WTC11 (cell line): ENCODE results near the gene UTP4. TPM values are rescaled to one million over a fixed set of nuclear protein-coding genes. Genes with fewer than 3 reads are reported as not detected.

Source experiments
- ATAC-seq: fragments of 200-7000 bp; cut with Tn5 transposase; 2 replicates; pipeline ENCODE4 v1.10.0; 2021; ENCODE audit warnings: mild to moderate bottlenecking, moderate library complexity
- CTCF ChIA-PET: fragments of 300-600 bp; sonication (Branson Sonifier 250); formaldehyde crosslinking; loops from one replicate; lab custom pipeline; 2021; ENCODE audit warnings: antibody characterized with exemption; lab: Charles Lee
- POLR2A ChIA-PET: fragments of 350-600 bp; sonication (Branson Sonifier 250); formaldehyde crosslinking; loops from one replicate; lab custom pipeline; 2021; ENCODE audit warnings: antibody characterized with exemption; lab: Charles Lee
- DNase-seq: peaks from one replicate; pipeline ENCODE4 v3.0.0; 2021; ENCODE audit warnings: low spot score
- H3K27ac Mint-ChIP-seq: 2 replicates; pipeline ENCODE4 v1.8.0; 2021; ENCODE audit warnings: mixed read lengths
- H3K27me3 Mint-ChIP-seq: 2 replicates; pipeline ENCODE4 v1.8.0; 2021; ENCODE audit warnings: low read depth, mild to moderate bottlenecking, moderate library complexity, mixed read lengths
- H3K36me3 Mint-ChIP-seq: 2 replicates; pipeline ENCODE4 v1.8.0; 2021; ENCODE audit warnings: mixed read lengths
- H3K4me1 Mint-ChIP-seq: 2 replicates; pipeline ENCODE4 v1.8.0; 2022; ENCODE audit warnings: mixed read lengths
- H3K4me3 Mint-ChIP-seq: 2 replicates; pipeline ENCODE4 v1.8.0; 2021; ENCODE audit warnings: mild to moderate bottlenecking, moderate library complexity, mixed read lengths
- H3K9me3 Mint-ChIP-seq: 2 replicates; pipeline ENCODE4 v1.8.0; 2021; ENCODE audit warnings: mixed read lengths
- ARID4B ChIP-seq: sonication (generic); formaldehyde crosslinking; IDR thresholded peaks from 2 replicates; pipeline ENCODE4 v1.8.0; 2023; ENCODE audit warnings: missing genetic modification reagents, mild to moderate bottlenecking, borderline replicate concordance
- CDX4 ChIP-seq: fragments of 250-450 bp; sonication (Bioruptor Pico); IDR thresholded peaks from 2 replicates; pipeline ENCODE4 v1.9.0; 2021; ENCODE audit warnings: moderate library complexity, mild to moderate bottlenecking, inconsistent platforms, borderline replicate concordance
- FOXJ3 ChIP-seq: sonication (generic); formaldehyde crosslinking; IDR thresholded peaks from 2 replicates; pipeline ENCODE4 v1.9.0; 2021; ENCODE audit warnings: missing genetic modification reagents, mild to moderate bottlenecking, borderline replicate concordance
- FOXK1 ChIP-seq: sonication (generic); formaldehyde crosslinking; IDR thresholded peaks from 2 replicates; pipeline ENCODE4 v1.8.0; 2022; ENCODE audit warnings: mild to moderate bottlenecking, moderate library complexity, missing genetic modification reagents
- GABPB1 ChIP-seq: sonication (generic); formaldehyde crosslinking; IDR thresholded peaks from 2 replicates; pipeline ENCODE4 v1.8.1; 2023; ENCODE audit warnings: mild to moderate bottlenecking, missing genetic modification reagents
- JAZF1 ChIP-seq: fragments of 250-450 bp; sonication (Bioruptor Pico); IDR thresholded peaks from 2 replicates; pipeline ENCODE4 v1.9.0; 2021; ENCODE audit warnings: moderate library complexity, mild to moderate bottlenecking, inconsistent platforms
- NFE2L1 ChIP-seq: sonication (generic); formaldehyde crosslinking; IDR thresholded peaks from 2 replicates; pipeline ENCODE4 v1.8.1; 2023; ENCODE audit warnings: missing genetic modification reagents
- PREB ChIP-seq: sonication (generic); formaldehyde crosslinking; IDR thresholded peaks from 2 replicates; pipeline ENCODE4 v1.8.1; 2022; ENCODE audit warnings: mild to moderate bottlenecking, missing genetic modification reagents, moderate library complexity, borderline replicate concordance
- ZBTB21 ChIP-seq: sonication (generic); formaldehyde crosslinking; IDR thresholded peaks from 2 replicates; pipeline ENCODE4 v1.8.1; 2023; ENCODE audit warnings: mild to moderate bottlenecking, missing genetic modification reagents, borderline replicate concordance
- ZNF263 ChIP-seq: sonication (generic); formaldehyde crosslinking; IDR thresholded peaks from 2 replicates; pipeline ENCODE4 v1.8.1; 2022; ENCODE audit warnings: low read depth, mild to moderate bottlenecking, moderate library complexity, missing genetic modification reagents
- ZNF281 ChIP-seq: sonication (generic); formaldehyde crosslinking; IDR thresholded peaks from 2 replicates; pipeline ENCODE4 v1.8.0; 2023; ENCODE audit warnings: mild to moderate bottlenecking, missing genetic modification reagents
- ZNF423 ChIP-seq: fragments of 250-450 bp; sonication (Bioruptor Pico); IDR thresholded peaks from 2 replicates; pipeline ENCODE4 v2.1.2; 2022; ENCODE audit warnings: mild to moderate bottlenecking, moderate library complexity
- ZNF532 ChIP-seq: fragments of 250-450 bp; sonication (Bioruptor Pico); IDR thresholded peaks from 2 replicates; pipeline ENCODE4 v1.9.0; 2021; ENCODE audit warnings: mild to moderate bottlenecking, borderline replicate concordance
- ZNF671 ChIP-seq: fragments of 250-450 bp; sonication (Bioruptor Pico); IDR thresholded peaks from 2 replicates; pipeline ENCODE4 v1.8.0; 2021; ENCODE audit warnings: mild to moderate bottlenecking
- ZSCAN18 ChIP-seq: fragments of 250-450 bp; sonication (Bioruptor Pico); IDR thresholded peaks from 2 replicates; pipeline ENCODE4 v2.1.2; 2022; ENCODE audit warnings: mild to moderate bottlenecking, moderate library complexity
- total RNA-seq: library from RNA; stranded (reverse); gene quantifications from 3 replicates; pipeline ENCODE4 v1.2.3, GENCODE V29; 2021

The UTP4 gene
- total RNA-seq, 1 experiment from 2014 or later: 85.7 TPM

GRCh38 chr16:69093974-69094373 is 38.5 kb upstream of the UTP4 start:
- no peak for ATAC-seq
- ChIA-PET CTCF (interaction anchor here (0.9 to 1.4 kb wide), 6 partner anchors 10 to 122 kb away, joined by 3 to 8 read pairs (median 3); partner anchors contain the start of gene HAS3), POLR2A (interaction anchor here (0.5 to 0.6 kb wide), 3 partner anchors 48 to 208 kb away, joined by 3 to 4 read pairs (median 4); no protein-coding TSS in a partner anchor)
- no peaks in the 10 kb centered on the region for H3K36me3 Mint-ChIP-seq
- H3K27me3 Mint-ChIP-seq: no peaks in the 10 kb centered on the region
- H3K27ac Mint-ChIP-seq: peak overlapping the region; percentile 26; the same call in 1 of the 2 replicates
- H3K4me1 Mint-ChIP-seq: peaks cover 42% of the 10 kb centered on the region
- no peaks in the 10 kb centered on the region for H3K9me3 Mint-ChIP-seq
- DNase-seq: no peak
- no peak overlapping the region for H3K4me3 Mint-ChIP-seq
- TF ChIP-seq PREB (CRISPR knock-in tag) (no peak), ZNF671 (CRISPR knock-in tag) (no peak), CDX4 (CRISPR knock-in tag) (no peak), JAZF1 (CRISPR knock-in tag) (no peak), ZNF281 (CRISPR knock-in tag) (no peak), ZSCAN18 (CRISPR knock-in tag) (no peak), ZNF423 (no peak), ARID4B (CRISPR knock-in tag) (no peak), GABPB1 (no peak), ZNF532 (no peak), ZBTB21 (CRISPR knock-in tag) (no peak), FOXK1 (CRISPR knock-in tag) (no peak), FOXJ3 (no peak), NFE2L1 (no peak), ZNF263 (no peak)
- TF ChIP-seq, all 79 proteins: peak for 0
